LoVo (cell line): ENCODE measurements around the gene PCYT1A.
"Not testable (repeated sequence)": the region's sequence is repeated elsewhere in the genome, so short reads cannot be mapped to it uniquely, and the experiment has no call there.

Experiments
- DNase-seq: peaks from one replicate; pipeline ENCODE4 v3.0.0-alpha.2; 2016; ENCODE audit warnings: low spot score

PCYT1A gene

GRCh38 chr3:196192524-196193051, 94.9 kb downstream of the PCYT1A start:
- DNase-seq, result no peak

DNA sequence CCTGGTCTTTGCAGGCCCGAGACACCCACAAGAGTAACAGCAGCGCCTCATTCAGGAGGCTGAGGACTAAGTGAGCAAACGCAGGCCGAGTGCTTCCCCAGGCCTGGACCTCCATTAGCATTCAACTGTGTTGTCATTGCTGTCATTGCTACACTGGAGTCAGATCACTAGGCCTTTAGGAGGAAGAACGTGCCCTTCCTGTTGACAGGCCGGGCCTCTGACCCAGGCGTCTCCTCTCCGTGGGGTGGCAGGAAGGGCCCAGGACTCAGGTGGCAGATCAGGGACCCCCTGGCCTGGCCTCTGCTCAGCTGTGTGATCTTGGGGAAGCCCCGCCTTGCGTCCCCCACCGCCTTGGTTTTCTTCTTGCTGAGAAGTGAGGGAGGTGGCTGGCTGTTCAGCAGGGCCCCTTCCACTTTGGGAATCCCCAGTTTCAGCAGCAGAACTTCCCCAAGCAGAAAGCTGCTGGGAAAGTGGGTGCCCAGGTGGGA, 95.4 kb downstream of the PCYT1A start:
- no peak for DNase-seq

DNA sequence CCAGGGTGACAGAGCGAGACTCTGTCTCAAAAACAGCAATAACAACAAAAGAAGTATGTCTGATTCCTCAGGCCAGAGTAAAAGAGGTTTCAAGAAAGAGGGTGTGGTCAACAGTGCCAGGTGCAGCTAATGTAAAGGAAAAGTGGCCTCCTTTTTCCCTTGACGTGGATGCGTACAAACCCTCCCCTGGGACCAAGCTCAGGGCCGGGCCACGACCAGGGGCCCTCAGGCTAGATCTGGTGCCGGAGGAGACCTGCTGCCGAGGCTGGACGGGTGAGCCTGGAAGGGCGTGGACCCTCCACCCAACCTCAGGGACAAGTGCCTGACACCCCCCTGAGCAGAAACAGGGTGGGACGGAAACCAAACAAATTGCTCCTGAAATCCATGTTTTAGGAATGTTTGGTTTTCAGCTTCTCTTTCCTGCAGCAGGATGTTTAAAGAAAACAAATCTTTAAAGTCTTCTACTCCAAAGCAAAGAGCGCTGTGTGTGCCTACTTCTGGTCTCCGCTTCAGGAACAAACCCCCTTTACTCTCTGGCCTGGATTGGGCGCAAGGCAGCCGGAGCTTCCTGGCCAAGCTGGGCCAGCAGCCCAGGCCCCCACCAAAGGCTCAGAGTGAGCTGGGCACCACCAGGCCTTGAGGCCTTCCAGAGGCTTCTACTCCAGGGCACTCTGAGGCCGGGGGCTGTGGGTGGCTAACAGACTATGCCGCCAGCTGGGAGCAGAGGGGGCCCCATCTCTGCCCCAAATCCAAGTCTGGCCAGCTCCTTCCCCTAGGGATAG, 97.8 kb downstream of the PCYT1A start:
- DNase-seq, result no peak

DNA sequence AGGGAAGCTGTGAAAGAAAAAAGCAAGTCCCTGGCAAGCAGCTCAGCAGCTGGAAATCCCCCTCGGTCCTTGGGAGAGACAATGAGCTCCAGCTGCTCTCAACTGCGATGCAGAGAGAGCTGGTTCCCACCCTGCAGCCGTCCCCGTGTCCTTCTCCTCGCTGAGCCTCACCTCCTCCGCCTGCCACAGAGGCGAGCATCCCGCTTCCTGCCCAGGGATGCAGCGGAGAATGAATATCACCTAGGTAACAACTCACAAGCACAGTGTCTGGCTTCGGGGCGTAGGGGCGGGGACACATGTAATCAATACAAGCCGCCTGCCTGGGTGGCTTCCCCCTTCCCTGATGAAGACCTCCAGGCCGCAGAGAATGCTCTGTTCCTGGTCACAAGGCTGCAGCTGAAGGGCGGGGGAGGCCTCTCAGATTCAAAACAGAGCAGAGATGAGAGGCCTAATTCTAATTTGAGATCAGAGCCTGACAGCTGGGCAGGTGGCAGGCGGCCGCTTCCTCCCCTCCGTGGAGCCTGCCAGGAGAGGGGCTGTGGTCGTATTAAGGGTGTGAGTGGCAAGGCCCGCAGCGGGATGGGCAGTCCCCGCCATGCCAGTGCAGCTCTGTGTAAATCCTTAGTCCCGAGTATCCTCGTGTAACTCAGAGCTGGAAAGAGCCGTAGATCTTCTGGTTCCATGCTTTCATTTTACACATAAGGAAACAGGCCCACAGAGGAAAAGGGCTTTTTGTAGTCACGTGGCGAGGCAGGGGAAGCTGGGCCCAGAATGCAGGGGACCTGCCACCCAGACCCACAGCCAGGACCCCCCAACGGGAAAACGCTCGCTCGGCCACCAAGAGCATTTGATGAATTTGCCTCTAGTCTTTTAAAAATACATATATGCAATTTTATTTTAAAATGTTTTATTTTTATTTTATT, 100.6 kb downstream of the PCYT1A start:
- DNase-seq, result no peak

GRCh38 chr3:196184881-196185280, 102.6 kb downstream of the PCYT1A start:
- no peak for DNase-seq

- not testable (repeated sequence) for DNase-seq
Observed at GRCh38 chr3:196184169-196184432, 103.4 kb downstream of the PCYT1A start.

DNA sequence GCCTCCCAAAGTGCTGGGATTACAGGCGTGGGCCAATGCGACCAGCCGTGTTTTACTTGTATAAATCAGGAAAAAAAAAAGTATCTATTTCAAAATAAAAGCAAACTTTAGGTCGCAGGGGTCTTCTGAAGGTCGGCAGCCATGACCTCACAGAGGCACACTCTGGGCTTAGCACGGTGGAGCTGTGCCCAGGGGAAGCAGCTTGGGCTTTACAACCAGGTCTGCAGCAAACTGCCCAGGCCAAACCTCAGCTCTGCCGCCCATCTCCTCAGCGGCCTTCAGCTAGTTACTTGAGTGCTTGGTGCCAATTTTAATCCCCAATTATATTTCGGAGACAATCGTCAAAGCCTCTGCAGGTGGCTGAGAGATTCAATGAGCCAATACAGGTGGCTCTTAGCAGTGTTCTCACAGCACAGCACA, 106.4 kb downstream of the PCYT1A start:
- no peak for DNase-seq

- DNase-seq, result no peak
Observed at GRCh38 chr3:196180346-196180745, 107.2 kb downstream of the PCYT1A start.
